SU-DHL-6 (cell line): ENCODE results near the gene ZFX.

Experiments
- H2AFZ ChIP-seq: fragments of 200-600 bp; sonication (generic); 2 replicates; pipeline ENCODE4 v1.6.1; 2014; ENCODE audit warnings: low read depth, mild to moderate bottlenecking, moderate library complexity, mixed read lengths, antibody characterized with exemption, low read length; ENCODE audit not compliant: severe bottlenecking
- H3F3A ChIP-seq: fragments of 200-600 bp; shearing (Covaris generic); 2 replicates; pipeline ENCODE4 v1.6.0; 2016; ENCODE audit warnings: antibody characterized with exemption, mild to moderate bottlenecking; ENCODE audit not compliant: insufficient read depth
- H3K27ac ChIP-seq: fragments of 200-600 bp; sonication (generic); 2 replicates; pipeline ENCODE4 v1.5.1; 2016; ENCODE audit warnings: low read depth, mild to moderate bottlenecking, low read length, moderate library complexity, mixed read lengths
- H3K27me3 ChIP-seq: fragments of 200-600 bp; sonication (generic), shearing (Covaris generic); 2 replicates; pipeline ENCODE4 v1.6.0; 2014; ENCODE audit warnings: mild to moderate bottlenecking, low read length
- H3K36me3 ChIP-seq: fragments of 200-600 bp; sonication (generic); 2 replicates; pipeline ENCODE4 v1.6.1; 2014; ENCODE audit warnings: mild to moderate bottlenecking, low read length, mixed read lengths
- H3K4me2 ChIP-seq: fragments of 300-600, 200-600 bp; shearing (Covaris generic), sonication (generic); 2 replicates; pipeline ENCODE4 v1.6.0; 2014; ENCODE audit warnings: low read length, low read depth, mild to moderate bottlenecking; ENCODE audit not compliant: poor library complexity, severe bottlenecking
- H3K4me3 ChIP-seq: fragments of 200-600 bp; sonication (generic); 2 replicates; pipeline ENCODE4 v1.5.1; 2014; ENCODE audit warnings: antibody characterized with exemption, low read length, mild to moderate bottlenecking, mixed read lengths; ENCODE audit not compliant: insufficient read depth, poor library complexity, severe bottlenecking
- H3K79me2 ChIP-seq: fragments of 200-600 bp; sonication (generic); 2 replicates; pipeline ENCODE4 v1.6.1; 2014; ENCODE audit warnings: mild to moderate bottlenecking, low read length, moderate library complexity; ENCODE audit not compliant: insufficient read depth
- H3K9ac ChIP-seq: fragments of 200-600 bp; sonication (generic); 2 replicates; pipeline ENCODE4 v1.7.0; 2014; ENCODE audit warnings: mild to moderate bottlenecking, low read length
- H3K9me2 ChIP-seq: fragments of 200-600 bp; sonication (generic); replicated peaks from 2 replicates; pipeline ENCODE4 v1.6.1; 2014; ENCODE audit warnings: low read length; ENCODE audit not compliant: insufficient read depth
- H3K9me3 ChIP-seq: fragments of 200-600 bp; sonication (generic); 2 replicates; pipeline ENCODE4 v1.6.1; 2014; ENCODE audit warnings: low read length, mixed read lengths; ENCODE audit not compliant: insufficient read depth
- H4K20me1 ChIP-seq: fragments of 200-600 bp; sonication (generic); 2 replicates; pipeline ENCODE4 v1.6.1; 2014; ENCODE audit warnings: low read depth, mild to moderate bottlenecking, antibody characterized with exemption, low read length, moderate library complexity, mixed read lengths
- CTCF ChIP-seq: fragments of 200-600 bp; sonication (generic); IDR thresholded peaks from one replicate; pipeline ENCODE4 v1.5.1; 2017; ENCODE audit warnings: antibody characterized with exemption, mild to moderate bottlenecking, low read length, moderate library complexity; ENCODE audit not compliant: insufficient read depth, poor library complexity, severe bottlenecking
- EZH2phosphoT487 ChIP-seq: fragments of 200-600 bp; sonication (generic), shearing (Covaris generic); conservative IDR thresholded peaks from 2 replicates; pipeline ENCODE4 v1.6.1; 2018; ENCODE audit warnings: mild to moderate bottlenecking, antibody characterized with exemption, low read length, moderate library complexity, mixed read lengths

Gene ZFX

GRCh38 chrX:24208496-24209240, 59.1 kb downstream of the ZFX start:
- H4K20me1 ChIP-seq: no peaks in the 10 kb centered on the region
- TF ChIP-seq CTCF: no peak
- TF ChIP-seq EZH2phosphoT487: no peak
- no peaks in the 10 kb centered on the region for H3F3A ChIP-seq
- no peak overlapping the region for H3K9ac ChIP-seq
- H3K27me3 ChIP-seq: no peaks in the 10 kb centered on the region
- no peak overlapping the region for H3K4me3 ChIP-seq
- H3K79me2 ChIP-seq: peaks cover 19% of the 10 kb centered on the region
- no peak overlapping the region for H3K27ac ChIP-seq
- H3K9me2 ChIP-seq: no peaks in the 10 kb centered on the region
- no peaks in the 10 kb centered on the region for H3K9me3 ChIP-seq
- H2AFZ ChIP-seq: no peak overlapping the region
- H3K4me2 ChIP-seq: no peak overlapping the region
- no peaks in the 10 kb centered on the region for H3K36me3 ChIP-seq

- no peaks in the 10 kb centered on the region for H4K20me1 ChIP-seq
These were observed 60.7 kb downstream of the ZFX start for GRCh38 chrX:24210190-24210589.

GRCh38 chrX:24214568-24214967, 65.0 kb downstream of the ZFX start:
- Histone ChIP-seq H3K9me2 (no peaks in the 10 kb centered on the region), H3K36me3 (no peaks in the 10 kb centered on the region), H4K20me1 (no peaks in the 10 kb centered on the region), H3K79me2 (no peaks in the 10 kb centered on the region), H3K9me3 (no peaks in the 10 kb centered on the region), H3K4me2 (no peak overlapping the region), H3K4me3 (no peak overlapping the region), H3K27me3 (no peaks in the 10 kb centered on the region), H3K9ac (no peak overlapping the region), H3F3A (no peaks in the 10 kb centered on the region; the same call in 1 of the 2 replicates), H2AFZ (no peak overlapping the region), H3K27ac (no peak overlapping the region)
- TF ChIP-seq EZH2phosphoT487 (no peak), CTCF (no peak)

More at GRCh38 chrX:24210190-24210589, 60.7 kb downstream of the ZFX start:
- H3K27ac ChIP-seq: no peak overlapping the region
- no peaks in the 10 kb centered on the region; the same call in 1 of the 2 replicates for H3F3A ChIP-seq
- H3K27me3 ChIP-seq: no peaks in the 10 kb centered on the region
- no peak overlapping the region for H3K4me2 ChIP-seq
- no peak overlapping the region for H2AFZ ChIP-seq
- H3K9me2 ChIP-seq: no peaks in the 10 kb centered on the region
- no peaks in the 10 kb centered on the region for H3K9me3 ChIP-seq
- TF ChIP-seq CTCF (no peak), EZH2phosphoT487 (no peak)
- peaks cover 4% of the 10 kb centered on the region; the same call in 1 of the 2 replicates for H3K79me2 ChIP-seq
- H3K4me3 ChIP-seq: no peak overlapping the region
- no peaks in the 10 kb centered on the region for H3K36me3 ChIP-seq
- no peak overlapping the region for H3K9ac ChIP-seq
